HG02943 (cell line): ENCODE measurements around the gene TSPEAR.
"Not testable (repeated sequence)": the region's sequence is repeated elsewhere in the genome, so short reads cannot be mapped to it uniquely, and the experiment has no call there.

ENCODE experiments used
- ATAC-seq: cut with Tn5 transposase; IDR thresholded peaks from one replicate; pipeline ENCODE4 v1.9.1; 2021; ENCODE audit warnings: mild to moderate bottlenecking, low read depth, moderate library complexity; ENCODE audit not compliant: unreplicated experiment

Gene TSPEAR

DNA sequence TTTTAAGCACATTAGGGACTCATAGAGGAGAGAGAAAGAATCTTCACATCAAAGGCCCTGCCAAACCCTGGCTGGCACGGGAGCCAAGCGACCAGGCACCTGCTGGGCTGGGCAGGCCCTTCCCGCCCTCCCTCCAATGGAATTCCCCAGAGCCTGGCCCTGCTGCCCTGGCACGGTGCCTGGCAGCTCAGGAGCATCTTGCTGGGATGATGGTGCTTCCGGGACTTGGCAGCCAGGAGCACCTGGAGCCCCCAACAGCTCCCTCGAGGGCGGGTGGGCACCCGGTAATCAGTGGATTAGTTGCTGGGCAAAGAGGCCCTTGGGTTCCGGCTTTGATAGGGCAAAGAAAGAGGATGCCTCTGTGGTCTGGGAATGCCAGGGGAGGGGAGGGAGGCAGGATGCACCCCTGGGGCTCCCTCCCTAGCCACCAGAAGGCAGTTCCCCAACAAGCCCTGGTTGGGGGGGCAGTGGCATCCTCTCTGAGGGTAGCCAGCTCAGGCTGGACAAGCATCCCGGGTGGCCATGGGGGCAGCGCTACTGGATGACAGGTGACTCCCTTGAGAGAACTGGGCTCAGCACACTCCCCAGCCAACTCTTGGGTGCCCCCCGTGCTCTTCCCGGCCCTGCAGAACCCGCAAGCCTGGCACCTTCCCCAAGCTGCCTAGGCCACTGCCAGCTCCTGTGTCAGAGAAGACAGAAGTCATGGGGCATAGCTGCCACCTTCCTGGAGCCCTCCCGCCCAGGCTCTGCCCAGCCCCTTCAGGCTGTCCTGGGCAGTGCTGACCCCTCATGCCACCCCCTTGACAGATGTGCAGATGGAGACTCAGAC, 197.8 kb downstream of the TSPEAR start:
- ATAC-seq, result no peak

DNA sequence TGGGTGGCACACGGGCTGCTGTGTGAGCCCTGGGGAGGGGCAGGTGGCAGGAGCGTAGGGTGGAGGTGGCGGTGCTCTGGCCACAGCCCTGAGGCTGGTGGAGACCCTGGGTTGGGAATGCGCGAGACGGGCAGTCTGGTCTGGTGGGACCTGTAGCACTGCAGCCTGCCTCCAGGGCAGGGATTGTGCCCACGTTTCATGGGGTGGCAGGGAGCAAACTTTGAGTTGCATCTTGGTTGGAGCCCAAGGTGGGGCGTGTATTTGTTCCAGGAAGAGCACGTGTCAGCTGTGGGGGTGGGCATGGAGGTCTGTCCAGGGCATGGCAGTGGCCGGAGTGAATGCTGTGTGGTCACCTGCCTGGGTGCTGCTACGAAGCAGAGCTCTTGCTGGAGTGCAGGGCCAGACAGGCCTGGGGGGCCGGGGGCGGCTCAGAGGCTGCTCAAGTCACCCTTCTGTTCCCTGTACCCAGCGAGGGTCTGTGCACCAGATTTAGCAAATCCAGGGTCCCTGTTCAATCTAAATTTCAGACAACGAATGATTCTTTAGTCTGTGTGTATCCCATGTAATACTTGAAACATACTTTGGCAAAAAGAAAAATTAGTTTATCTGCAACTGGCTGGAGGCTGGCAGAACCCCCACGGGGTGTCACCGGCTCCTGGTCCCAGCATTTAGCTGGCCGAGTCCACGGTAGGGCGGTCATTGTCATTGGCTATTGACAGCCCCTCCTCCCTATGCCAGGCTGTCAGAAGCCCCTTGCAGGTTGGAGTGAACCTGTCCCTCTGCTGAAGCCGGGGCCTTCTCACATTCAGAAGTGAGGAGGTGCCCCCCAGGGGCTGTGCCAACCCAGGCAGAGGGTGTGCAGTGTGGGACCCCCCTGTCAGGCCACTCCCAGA, 198.6 kb downstream of the TSPEAR start:
- ATAC-seq, result no peak

GRCh38 chr21:44511938-44512275, 199.5 kb downstream of the TSPEAR start:
- ATAC-seq, result no peak

DNA sequence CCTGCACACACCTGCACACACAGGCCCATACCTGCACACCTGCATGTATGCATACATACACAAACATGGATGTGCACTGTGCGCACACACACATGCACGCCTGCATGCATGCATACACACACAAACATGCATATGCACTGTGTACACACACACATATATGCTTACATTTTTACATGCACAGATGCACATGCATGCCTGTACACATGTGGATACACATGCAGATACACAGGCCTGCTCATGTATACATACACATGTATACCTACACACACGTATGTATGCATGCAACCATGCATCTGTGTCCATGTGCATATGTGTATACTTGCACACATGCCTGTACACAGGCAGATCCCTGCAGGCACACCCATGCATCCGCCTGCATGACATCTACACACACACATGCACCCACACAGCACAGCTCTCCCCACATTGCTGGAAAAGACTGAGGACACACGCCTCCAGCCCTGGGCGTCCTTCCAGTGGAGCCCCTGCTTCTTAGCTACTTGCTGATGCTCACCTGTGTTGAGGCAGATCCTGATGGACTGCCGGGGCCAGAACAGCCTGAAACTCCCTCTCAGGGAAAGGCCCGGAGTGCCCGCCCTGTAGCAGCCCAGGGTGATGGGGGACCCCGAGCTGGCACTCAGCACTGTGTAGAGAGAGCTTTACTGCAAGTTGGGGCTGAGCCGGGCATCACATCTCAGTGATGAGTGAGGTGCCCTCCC, 200.0 kb downstream of the TSPEAR start:
- ATAC-seq, result no peak

DNA sequence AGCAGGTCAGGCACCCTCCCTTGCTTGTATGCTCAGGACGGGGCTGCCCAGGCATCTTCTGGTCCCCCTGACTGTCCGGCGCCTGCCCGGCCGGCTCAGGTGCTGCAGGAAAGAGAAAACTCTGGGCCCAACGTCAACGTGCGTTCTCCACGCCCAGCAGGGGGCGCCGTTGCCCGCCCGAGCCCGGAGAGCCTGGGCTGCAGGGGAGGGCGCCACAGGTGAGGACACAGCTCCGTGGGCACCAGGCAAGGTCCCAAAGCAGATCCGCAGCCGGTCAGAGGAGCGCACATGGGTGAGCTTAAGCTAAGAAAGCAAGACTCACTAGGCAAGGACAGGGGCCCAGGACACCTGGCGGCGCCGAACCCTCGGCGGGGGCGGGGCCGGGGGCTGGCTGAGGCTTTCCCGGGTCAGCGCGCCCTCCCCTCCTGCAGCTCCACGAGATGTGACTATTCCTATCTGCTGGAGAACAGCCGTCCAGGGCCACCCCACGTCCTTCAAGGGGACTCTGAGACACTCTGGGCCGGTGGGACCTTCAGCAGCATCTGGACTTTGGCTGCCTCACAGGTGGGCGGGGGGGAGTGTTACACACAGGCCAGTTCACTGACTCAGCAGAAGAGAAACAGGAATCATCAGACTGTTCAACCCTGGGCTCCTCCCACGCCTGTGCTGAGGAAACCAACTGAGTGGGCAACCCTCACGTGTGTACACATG, 200.7 kb downstream of the TSPEAR start:
- no peak for ATAC-seq

- no peak for ATAC-seq
Measured at GRCh38 chr21:44510109-44510507, 201.3 kb downstream of the TSPEAR start.

DNA sequence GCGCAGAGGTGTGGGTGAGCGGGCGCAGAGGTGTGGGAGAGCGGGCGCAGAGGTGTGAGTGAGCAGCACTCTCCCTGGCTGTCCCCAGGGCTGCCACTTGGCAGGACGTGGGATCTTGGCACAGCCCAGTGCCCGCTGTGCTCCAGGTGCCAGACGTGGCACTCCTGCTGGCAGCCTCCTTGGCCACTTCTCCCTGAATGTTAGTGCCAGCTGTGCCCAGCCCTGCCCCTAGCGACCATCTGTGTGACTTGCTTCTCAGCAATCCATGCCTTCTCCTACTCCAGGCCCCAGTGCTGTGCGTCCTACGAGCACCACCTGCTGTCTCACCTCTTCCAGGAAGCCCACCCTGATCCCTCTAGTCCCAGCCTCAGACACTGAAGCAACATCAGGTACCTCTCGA, 201.8 kb downstream of the TSPEAR start:
- no peak for ATAC-seq

- no peak for ATAC-seq
Measured at GRCh38 chr21:44508711-44509445, 202.5 kb downstream of the TSPEAR start.

GRCh38 chr21:44508426-44508710, 203.0 kb downstream of the TSPEAR start:
- ATAC-seq, result no peak

DNA sequence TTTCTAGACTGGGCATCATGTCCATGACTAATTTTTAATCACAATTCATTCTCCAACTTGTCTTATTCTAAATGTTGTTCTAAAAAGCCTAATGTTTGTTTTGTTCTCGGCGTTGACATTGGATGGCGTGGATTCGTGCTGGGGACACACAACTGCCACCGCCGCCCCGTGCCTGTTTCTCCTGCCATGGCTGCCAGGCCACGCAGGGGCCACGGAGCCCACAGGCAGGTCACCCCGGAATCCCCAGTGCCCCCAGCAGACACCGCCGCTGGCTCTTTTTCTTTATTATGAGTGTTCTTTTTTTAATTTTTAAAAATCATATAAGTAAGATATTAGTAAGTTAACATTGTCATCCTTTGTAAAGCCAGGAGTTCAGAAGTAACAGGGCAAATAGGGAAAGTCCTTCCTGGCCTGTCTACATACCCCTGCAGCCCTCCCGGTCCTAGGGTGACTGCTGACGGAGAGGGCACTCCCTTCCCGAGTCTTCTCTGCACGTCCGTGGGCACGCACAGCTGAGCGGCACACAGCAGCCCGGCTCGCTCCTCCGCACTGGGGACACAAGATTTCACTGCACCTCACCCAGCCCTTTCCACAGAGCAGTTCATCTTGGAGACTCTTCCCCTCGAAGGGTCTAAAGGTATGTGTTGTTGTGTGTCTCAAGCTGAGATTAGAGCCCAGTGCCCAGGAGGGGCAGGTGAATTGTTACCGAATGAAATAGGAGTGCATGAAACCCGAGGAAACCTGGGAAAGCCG, 203.5 kb downstream of the TSPEAR start:
- no peak for ATAC-seq

DNA sequence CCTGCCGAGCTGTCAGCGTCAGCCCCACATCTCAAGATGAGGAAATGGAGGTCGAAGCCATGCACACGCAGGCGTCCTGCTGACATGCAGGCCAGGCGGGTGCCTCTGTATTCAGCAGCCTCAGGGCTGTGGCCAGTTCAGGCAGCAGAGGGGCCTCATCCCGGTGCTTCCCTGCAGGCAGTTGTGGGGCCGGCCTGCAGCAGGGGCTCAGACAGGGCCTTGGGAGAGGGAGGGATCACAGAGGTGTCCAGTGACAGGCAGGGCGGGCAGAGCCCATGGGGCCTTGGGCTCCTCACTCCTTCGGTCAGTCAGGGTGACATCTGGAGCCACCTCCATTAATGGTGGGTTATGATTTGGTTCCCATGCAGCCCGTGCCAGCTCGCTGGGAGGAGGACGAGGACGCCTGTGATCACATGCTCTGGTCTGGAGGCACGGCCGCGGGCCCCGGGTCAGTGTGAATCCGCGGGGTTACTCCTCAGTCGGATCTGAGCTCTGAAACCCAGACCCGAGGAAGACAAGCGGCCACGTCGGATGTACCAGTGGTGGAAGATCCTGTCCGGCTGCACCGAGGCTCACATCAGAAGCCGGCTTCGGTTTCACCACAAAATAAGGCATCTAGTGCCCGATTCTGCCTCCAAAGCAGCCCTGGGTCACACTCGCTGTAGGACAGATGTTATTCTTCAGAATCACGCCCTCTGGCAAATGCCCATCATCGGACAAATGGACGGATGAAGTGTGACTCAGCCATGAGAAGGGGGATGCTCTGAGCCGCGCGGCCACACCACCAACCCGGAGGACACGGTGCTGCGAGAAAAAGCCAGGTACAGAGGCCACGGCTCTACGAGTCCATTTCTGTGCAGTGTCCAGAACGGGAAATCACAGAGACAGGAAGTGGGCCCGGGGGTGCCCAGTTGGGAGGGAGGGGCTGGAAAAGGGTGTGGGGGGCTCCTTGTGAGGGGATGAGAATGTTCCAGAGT, 204.8 kb downstream of the TSPEAR start:
- no peak for ATAC-seq

DNA sequence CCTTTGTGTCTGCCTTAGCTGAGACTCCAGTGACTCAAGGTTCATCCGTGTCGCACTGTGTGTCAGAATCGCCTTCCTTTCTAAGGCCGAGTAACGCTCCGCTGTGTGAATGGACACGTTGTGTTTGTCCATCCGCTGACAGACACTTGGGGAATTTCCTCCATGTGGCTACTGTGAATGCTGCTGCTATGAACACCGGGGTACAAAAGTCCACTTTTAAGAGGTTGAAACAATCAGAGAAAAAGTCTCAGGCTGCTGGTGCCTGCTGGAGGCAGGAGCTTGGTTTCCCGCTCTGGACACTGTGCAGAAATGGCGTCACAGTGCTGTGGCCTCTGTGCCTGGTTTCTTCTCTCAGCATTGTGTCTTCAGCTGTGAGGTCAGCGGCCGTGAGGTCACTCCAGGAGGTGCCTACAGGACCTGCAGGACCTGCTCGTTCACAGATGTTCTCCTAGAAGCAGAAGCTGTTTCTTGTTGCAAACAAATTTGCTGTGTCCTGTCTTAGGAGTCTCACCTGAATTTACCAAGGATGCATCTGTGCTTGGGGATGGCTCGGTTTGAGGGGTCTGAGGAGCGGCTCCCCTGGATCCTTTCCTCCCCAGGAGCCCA, 205.6 kb downstream of the TSPEAR start:
- ATAC-seq, result no peak

- ATAC-seq, result no peak
Measured at GRCh38 chr21:44503901-44504399, 207.4 kb downstream of the TSPEAR start.

GRCh38 chr21:44503006-44503889, 208.1 kb downstream of the TSPEAR start:
- not testable (repeated sequence) for ATAC-seq

GRCh38 chr21:44502171-44502958, 209.0 kb downstream of the TSPEAR start:
- no peak for ATAC-seq

GRCh38 chr21:44500111-44500510, 211.3 kb downstream of the TSPEAR start:
- ATAC-seq, result no peak
